CD4-positive, alpha-beta T cell (primary cell): ENCODE measurements around the gene TXNIP. TPM values are rescaled to one million over a fixed set of nuclear protein-coding genes. Genes with fewer than 3 reads are reported as not detected.

ENCODE experiments used
- ATAC-seq: fragments of 200-7000 bp; cut with Tn5 transposase; one replicate; pipeline ENCODE4 v1.10.0; 2022; ENCODE audit warnings: mild to moderate bottlenecking; ENCODE audit not compliant: poor library complexity
- CTCF ChIA-PET: fragments of 350-600 bp; sonication (Branson Sonifier 250); formaldehyde crosslinking; loops from one replicate; lab custom pipeline; 2021; ENCODE audit warnings: antibody characterized with exemption, inconsistent platforms; lab: Charles Lee
- POLR2A ChIA-PET: fragments of 350-600 bp; sonication (Branson Sonifier 250); formaldehyde crosslinking; loops from one replicate; lab custom pipeline; 2021; ENCODE audit warnings: antibody characterized with exemption, inconsistent platforms; lab: Charles Lee
- DNase-seq, 14 experiments: peaks; one replicate each; pipeline ENCODE4 v3.0.0-alpha.2; 2013 to 2020; ENCODE audit warnings: mixed read lengths in 2 of 14
- H3K27ac ChIP-seq, 2 donors: one replicate each; pipeline versions ENCODE4 v1.5.1 to v1.7.0; 2013; ENCODE audit warnings: low read length in 2 of 2, low read depth in 1 of 2, mild to moderate bottlenecking in 1 of 2
- H3K27me3 ChIP-seq, 2 experiments: 1 replicate in 1 of 2; 2 replicates in 1 of 2; pipeline versions ENCODE4 v1.6.1 to v1.7.0; 2013; ENCODE audit warnings: low read length in 2 of 2, control low read depth in 1 of 2, mild to moderate bottlenecking in 1 of 2, moderate library complexity in 1 of 2; ENCODE audit not compliant: insufficient read depth in 2 of 2, control insufficient read depth in 1 of 2
- H3K36me3 ChIP-seq: one replicate; pipeline ENCODE4 v1.6.1; 2013; ENCODE audit warnings: low read length, control low read depth; ENCODE audit not compliant: insufficient read depth
- H3K4me1 ChIP-seq: one replicate; pipeline ENCODE4 v1.6.1; 2013; ENCODE audit warnings: low read length, control low read depth; ENCODE audit not compliant: insufficient read depth
- H3K4me3 ChIP-seq: one replicate; pipeline ENCODE4 v1.5.1; 2013; ENCODE audit warnings: mild to moderate bottlenecking, low read length, moderate library complexity
- H3K9me3 ChIP-seq, 2 experiments: 1 replicate in 1 of 2; 2 replicates in 1 of 2; pipeline versions ENCODE4 v1.6.1 to v1.7.0; 2013; ENCODE audit warnings: low read length in 2 of 2, mild to moderate bottlenecking in 2 of 2, control low read depth in 1 of 2, moderate library complexity in 1 of 2; ENCODE audit not compliant: control insufficient read depth in 1 of 2, insufficient read depth in 1 of 2
- H3K27ac Mint-ChIP-seq: one replicate; pipeline ENCODE4 v1.8.0; 2020; ENCODE audit warnings: mixed read lengths
- H3K27me3 Mint-ChIP-seq: one replicate; pipeline ENCODE4 v1.8.0; 2021; ENCODE audit warnings: mixed read lengths
- H3K36me3 Mint-ChIP-seq: one replicate; pipeline ENCODE4 v1.8.0; 2021; ENCODE audit warnings: low read depth, mixed read lengths
- H3K4me1 Mint-ChIP-seq: one replicate; pipeline ENCODE4 v1.8.0; 2021; ENCODE audit warnings: low read depth, mixed read lengths
- H3K4me3 Mint-ChIP-seq: one replicate; pipeline ENCODE4 v1.8.0; 2020; ENCODE audit warnings: mild to moderate bottlenecking, mixed read lengths
- H3K9me3 Mint-ChIP-seq: one replicate; pipeline ENCODE4 v1.8.0; 2020; ENCODE audit warnings: mixed read lengths
- intact Hi-C, 2 experiments: fragments of 100-400 bp; cut with DNase I in 1 of 2; cut with micrococcal nuclease in 1 of 2; formaldehyde crosslinking; loops; one replicate each; pipeline versions ENCODE4 v1.15.1 to v1.9.0; 2023 to 2025; cut with DNase I, micrococcal nuclease
- total RNA-seq, 174 experiments: library from RNA in 2 of 174; stranded (reverse) in 2 of 174; gene quantifications; one replicate each; pipeline ENCODE4 v1.2.3 and lab custom pipeline; 2021 to 2026
- TF ChIP-seq, protein P1 (sequence below): fragments of 200-600 bp; IDR thresholded peaks from one replicate; pipeline ENCODE4 v1.8.0; 2022; ENCODE audit warnings: antibody characterized with exemption, mild to moderate bottlenecking

Gene TXNIP
- total RNA-seq, 2 experiments from 2014 or later = 1,317 to 1,358 TPM

DNA sequence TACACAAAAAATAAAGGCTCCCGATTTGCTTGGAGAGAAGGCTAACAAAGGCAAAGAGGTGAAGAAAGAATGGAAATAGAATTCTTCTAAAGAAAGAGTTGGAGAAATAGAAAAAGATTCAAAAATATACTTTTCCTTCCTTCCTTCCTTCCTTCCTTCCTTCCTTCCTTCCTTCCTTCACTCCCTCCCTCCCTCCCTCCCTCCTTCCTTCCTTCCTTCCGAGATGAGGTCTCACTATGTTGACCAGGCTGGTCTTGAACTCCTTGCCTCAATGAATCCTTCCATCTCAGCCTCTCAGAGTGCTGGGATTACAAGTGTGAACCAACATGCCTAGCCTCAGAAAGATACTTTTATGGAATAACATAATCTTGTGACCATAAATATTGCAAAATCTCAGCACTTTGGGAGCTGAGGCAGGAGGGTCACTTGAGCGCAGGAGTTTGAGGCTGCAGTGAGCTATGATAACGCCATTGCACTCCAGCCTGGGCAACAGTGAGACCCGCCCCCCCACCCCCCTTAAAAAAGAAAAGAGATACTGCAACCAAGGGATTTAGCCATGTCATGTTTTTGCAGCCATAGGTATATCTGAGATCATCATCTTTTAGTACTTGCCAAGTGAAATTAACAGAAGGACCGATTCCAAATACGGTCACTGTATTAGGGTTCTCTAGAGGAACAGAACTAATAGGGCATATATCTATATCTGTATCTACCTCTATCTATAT lies 26.2 kb upstream of the TXNIP start:
- intact Hi-C loops = no loop called here
- peaks cover 12% of the 10 kb centered on the region for H3K4me1 ChIP-seq
- no peaks in the 10 kb centered on the region for H3K36me3 Mint-ChIP-seq
- H3K4me3 Mint-ChIP-seq = no peak overlapping the region
- POLR2A ChIA-PET = interaction anchor here (1.4 kb wide), 2 partner anchors 14 to 42 kb away, joined by 3 to 5 read pairs; no protein-coding TSS in a partner anchor
- no peak overlapping the region for H3K27ac Mint-ChIP-seq
- ATAC-seq (no peak), DNase-seq (no peak)
- TF ChIP-seq, protein P1, sequence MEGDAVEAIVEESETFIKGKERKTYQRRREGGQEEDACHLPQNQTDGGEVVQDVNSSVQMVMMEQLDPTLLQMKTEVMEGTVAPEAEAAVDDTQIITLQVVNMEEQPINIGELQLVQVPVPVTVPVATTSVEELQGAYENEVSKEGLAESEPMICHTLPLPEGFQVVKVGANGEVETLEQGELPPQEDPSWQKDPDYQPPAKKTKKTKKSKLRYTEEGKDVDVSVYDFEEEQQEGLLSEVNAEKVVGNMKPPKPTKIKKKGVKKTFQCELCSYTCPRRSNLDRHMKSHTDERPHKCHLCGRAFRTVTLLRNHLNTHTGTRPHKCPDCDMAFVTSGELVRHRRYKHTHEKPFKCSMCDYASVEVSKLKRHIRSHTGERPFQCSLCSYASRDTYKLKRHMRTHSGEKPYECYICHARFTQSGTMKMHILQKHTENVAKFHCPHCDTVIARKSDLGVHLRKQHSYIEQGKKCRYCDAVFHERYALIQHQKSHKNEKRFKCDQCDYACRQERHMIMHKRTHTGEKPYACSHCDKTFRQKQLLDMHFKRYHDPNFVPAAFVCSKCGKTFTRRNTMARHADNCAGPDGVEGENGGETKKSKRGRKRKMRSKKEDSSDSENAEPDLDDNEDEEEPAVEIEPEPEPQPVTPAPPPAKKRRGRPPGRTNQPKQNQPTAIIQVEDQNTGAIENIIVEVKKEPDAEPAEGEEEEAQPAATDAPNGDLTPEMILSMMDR = no peak
- peaks cover 31 to 40% of the 10 kb centered on the region in 2 experiments for H3K27me3 ChIP-seq
- H3K27ac ChIP-seq = no peak overlapping the region
- peaks cover 5% of the 10 kb centered on the region for H3K4me1 Mint-ChIP-seq
- H3K36me3 ChIP-seq = no peaks in the 10 kb centered on the region
- H3K4me3 ChIP-seq = no peak overlapping the region
- peaks cover 68% of the 10 kb centered on the region for H3K27me3 Mint-ChIP-seq
- CTCF ChIA-PET = interaction anchor here (0.6 to 1.4 kb wide), 2 partner anchors 14 to 15 kb away, joined by 3 read pairs; no protein-coding TSS in a partner anchor
- H3K9me3 Mint-ChIP-seq = no peaks in the 10 kb centered on the region
- H3K9me3 ChIP-seq = peaks cover 0 to 6% of the 10 kb centered on the region in 2 experiments

DNA sequence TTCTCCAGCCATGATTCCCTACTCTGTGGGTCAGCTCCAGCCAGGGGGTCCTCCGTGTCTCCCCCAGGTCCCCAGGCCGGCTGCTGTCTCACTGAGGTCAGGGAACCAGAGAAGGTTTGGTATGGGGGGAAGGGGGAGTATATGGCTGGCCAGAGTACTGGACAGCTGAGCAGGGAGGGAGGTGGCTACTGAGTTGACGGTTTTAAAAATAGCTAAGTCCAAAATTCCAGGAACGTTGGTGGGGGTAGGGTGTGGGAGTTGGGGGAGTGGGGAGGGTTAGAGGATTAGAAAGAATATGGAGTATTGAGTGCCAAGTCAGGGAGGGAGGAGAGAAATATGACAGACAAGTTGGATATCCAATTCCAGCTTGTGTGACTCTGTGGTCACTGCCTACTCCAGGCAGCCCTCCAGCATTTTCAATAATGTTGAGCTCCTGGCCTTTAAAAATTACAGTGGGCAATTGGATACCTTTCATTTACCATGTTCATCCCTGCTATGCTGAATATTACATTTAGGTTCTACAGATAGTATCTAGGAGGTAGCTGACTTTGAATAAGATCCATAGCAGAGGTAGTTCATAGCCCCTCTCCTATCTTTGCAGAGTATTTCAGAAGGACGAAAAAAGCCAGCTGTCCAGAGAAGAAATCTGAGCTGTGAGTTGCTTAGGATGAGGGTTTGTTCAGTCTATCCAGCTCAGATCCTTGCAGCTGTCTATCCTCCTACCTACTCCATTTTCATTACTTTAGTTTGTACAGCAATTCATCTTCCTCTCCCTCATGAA lies 25.4 kb upstream of the TXNIP start, which contains the start of gene HJV:
HJV (minus strand) TSS at position 114 of the 781 bp plus-strand sequence. CDS start 1,504 bp downstream, outside the sequence.
- peaks cover 31 to 40% of the 10 kb centered on the region in 2 experiments for H3K27me3 ChIP-seq
- no peak within 1 kb of the TSS for H3K4me3 ChIP-seq
- intact Hi-C loops = no loop called here
- Mint-ChIP-seq H3K4me1 (peaks cover 5% of the 10 kb centered on the region), H3K36me3 (no peaks in the 10 kb centered on the region), H3K4me3 (no peak within 1 kb of the TSS), H3K27me3 (peaks cover 69% of the 10 kb centered on the region), H3K27ac (no peak within 1 kb of the TSS), H3K9me3 (no peaks in the 10 kb centered on the region)
- ATAC-seq (no peak), DNase-seq (no peak)
- peaks cover 0 to 6% of the 10 kb centered on the region in 2 experiments for H3K9me3 ChIP-seq
- no peak within 1 kb of the TSS for H3K27ac ChIP-seq
- ChIA-PET POLR2A (interaction anchor here (0.7 to 1.4 kb wide), 4 partner anchors 14 to 42 kb away, joined by 3 to 5 read pairs (median 3); no protein-coding TSS in a partner anchor), CTCF (interaction anchor here (0.6 to 1.4 kb wide), 3 partner anchors 14 to 44 kb away, joined by 3 read pairs; no protein-coding TSS in a partner anchor)
- no peaks in the 10 kb centered on the region for H3K36me3 ChIP-seq
- peaks cover 12% of the 10 kb centered on the region for H3K4me1 ChIP-seq
- TF ChIP-seq, protein P1 = no peak

DNA sequence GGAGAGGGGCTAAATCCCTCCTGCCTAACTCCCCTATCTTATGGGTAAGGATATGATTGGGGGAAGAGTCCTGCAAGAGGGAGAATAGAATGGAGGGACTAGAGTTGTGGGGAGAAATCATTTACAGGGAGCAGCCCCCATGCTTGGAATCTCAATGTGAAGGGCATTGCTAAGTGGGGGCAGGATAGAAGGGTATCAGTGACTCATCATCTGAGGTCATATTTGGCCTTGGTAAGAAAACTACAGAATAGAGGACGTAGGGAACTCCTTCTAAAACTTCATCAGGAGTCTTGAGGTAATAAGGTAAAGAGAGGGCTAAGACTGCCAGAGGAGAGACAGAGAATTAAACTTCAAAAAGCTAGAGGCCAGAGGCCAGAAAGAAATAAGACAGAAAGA lies 24.7 kb upstream of the TXNIP start:
- peaks cover 31 to 40% of the 10 kb centered on the region in 2 experiments for H3K27me3 ChIP-seq
- CTCF ChIA-PET = interaction anchor here (0.8 to 1.4 kb wide), 3 partner anchors 14 to 57 kb away, joined by 3 read pairs; partner anchors contain the start of genes ANKRD34A and POLR3GL
- POLR2A ChIA-PET = interaction anchor here (1.4 kb wide), 1 partner anchor 16 kb away, joined by 5 read pairs; no protein-coding TSS in a partner anchor
- peaks cover 0 to 6% of the 10 kb centered on the region in 2 experiments for H3K9me3 ChIP-seq
- intact Hi-C loops = no loop called here
- peaks cover 12% of the 10 kb centered on the region for H3K4me1 ChIP-seq
- Mint-ChIP-seq H3K9me3 (no peaks in the 10 kb centered on the region), H3K36me3 (no peaks in the 10 kb centered on the region), H3K4me3 (no peak overlapping the region), H3K27ac (no peak overlapping the region), H3K4me1 (peaks cover 5% of the 10 kb centered on the region), H3K27me3 (peaks cover 69% of the 10 kb centered on the region)
- DNase-seq = no peak
- H3K27ac ChIP-seq = no peak overlapping the region
- no peak overlapping the region for H3K4me3 ChIP-seq
- TF ChIP-seq, protein P1 = no peak
- no peak for ATAC-seq
- H3K36me3 ChIP-seq = no peaks in the 10 kb centered on the region
